22Rv1 (cell line): Measurements from ENCODE around the gene ITM2C.

Source experiments
- ZFX ChIP-seq: fragments of 450-650 bp; IDR thresholded peaks from 2 replicates; pipeline ENCODE4 v1.6.1; 2017; ENCODE audit warnings: antibody characterized with exemption, borderline replicate concordance
- TF ChIP-seq, protein P1 (sequence below): fragments of 450-650 bp; IDR thresholded peaks from 2 replicates; pipeline ENCODE4 v1.5.1; 2017; ENCODE audit warnings: mild to moderate bottlenecking

DNA sequence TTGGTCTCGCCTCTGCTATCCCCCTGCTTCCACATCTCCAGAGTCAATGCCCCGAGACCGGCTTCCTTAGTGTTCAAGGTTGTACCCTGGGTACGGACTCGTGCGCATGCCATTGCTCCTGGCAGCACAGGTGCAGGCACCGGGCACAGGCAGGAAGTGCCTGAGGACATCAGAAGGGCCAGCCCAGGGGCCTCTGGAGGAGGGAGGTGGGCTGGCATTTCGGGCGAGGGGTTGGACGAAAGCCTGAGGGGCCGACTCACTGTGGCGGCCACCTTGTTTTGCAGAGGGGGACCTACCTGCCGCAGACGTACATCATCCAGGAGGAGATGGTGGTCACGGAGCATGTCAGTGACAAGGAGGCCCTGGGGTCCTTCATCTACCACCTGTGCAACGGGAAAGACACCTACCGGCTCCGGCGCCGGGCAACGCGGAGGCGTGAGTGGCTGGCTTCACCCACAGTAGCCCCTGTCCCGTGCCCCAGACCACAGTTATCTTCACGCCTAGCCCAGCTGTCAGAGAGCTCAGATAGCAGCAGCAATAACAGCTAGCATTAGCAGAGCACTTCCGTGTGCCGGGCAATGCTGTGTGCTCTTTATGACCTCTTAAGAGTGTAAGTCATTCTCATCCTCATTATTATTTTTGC, 12.5 kb downstream of the ITM2C start:
- TF ChIP-seq, protein P1, sequence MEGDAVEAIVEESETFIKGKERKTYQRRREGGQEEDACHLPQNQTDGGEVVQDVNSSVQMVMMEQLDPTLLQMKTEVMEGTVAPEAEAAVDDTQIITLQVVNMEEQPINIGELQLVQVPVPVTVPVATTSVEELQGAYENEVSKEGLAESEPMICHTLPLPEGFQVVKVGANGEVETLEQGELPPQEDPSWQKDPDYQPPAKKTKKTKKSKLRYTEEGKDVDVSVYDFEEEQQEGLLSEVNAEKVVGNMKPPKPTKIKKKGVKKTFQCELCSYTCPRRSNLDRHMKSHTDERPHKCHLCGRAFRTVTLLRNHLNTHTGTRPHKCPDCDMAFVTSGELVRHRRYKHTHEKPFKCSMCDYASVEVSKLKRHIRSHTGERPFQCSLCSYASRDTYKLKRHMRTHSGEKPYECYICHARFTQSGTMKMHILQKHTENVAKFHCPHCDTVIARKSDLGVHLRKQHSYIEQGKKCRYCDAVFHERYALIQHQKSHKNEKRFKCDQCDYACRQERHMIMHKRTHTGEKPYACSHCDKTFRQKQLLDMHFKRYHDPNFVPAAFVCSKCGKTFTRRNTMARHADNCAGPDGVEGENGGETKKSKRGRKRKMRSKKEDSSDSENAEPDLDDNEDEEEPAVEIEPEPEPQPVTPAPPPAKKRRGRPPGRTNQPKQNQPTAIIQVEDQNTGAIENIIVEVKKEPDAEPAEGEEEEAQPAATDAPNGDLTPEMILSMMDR = no peak
- no peak for TF ChIP-seq ZFX
